HG03342 (cell line): ENCODE measurements around the gene STAM.
A peak's percentile ranks its signal among the peaks of the same experiment; 100 is the strongest.
"Not testable (repeated sequence)": the region's sequence is repeated elsewhere in the genome, so short reads cannot be mapped to it uniquely, and the experiment has no call there.

Source experiments
- ATAC-seq: cut with Tn5 transposase; IDR thresholded peaks from one replicate; pipeline ENCODE4 v1.9.1; 2021; ENCODE audit warnings: mild to moderate bottlenecking, moderate library complexity; ENCODE audit not compliant: unreplicated experiment

STAM gene

GRCh38 chr10:17722317-17723014, 78.5 kb downstream of the STAM start:
- not testable (repeated sequence) for ATAC-seq

- ATAC-seq = no peak
Measured at GRCh38 chr10:17725703-17726102, 81.8 kb downstream of the STAM start.

- ATAC-seq = no peak
Measured at GRCh38 chr10:17729630-17730029, 85.7 kb downstream of the STAM start.

GRCh38 chr10:17730667-17731066, 86.7 kb downstream of the STAM start:
- no peak for ATAC-seq

GRCh38 chr10:17731331-17732020, 87.5 kb downstream of the STAM start:
- ATAC-seq = no peak

- no peak for ATAC-seq
Measured at GRCh38 chr10:17733620-17734019, 89.7 kb downstream of the STAM start.

GRCh38 chr10:17734432-17735080, 90.6 kb downstream of the STAM start:
- ATAC-seq = no peak

GRCh38 chr10:17735166-17735941, 91.4 kb downstream of the STAM start:
- ATAC-seq = no peak

- ATAC-seq = no peak
Measured at GRCh38 chr10:17736223-17736622, 92.3 kb downstream of the STAM start.

GRCh38 chr10:17737027-17737965, 93.3 kb downstream of the STAM start:
- ATAC-seq = no peak

GRCh38 chr10:17740668-17741067, 96.7 kb downstream of the STAM start:
- no peak for ATAC-seq

GRCh38 chr10:17742918-17743317, 99.0 kb downstream of the STAM start:
- ATAC-seq = peak; percentile 57

- no peak for ATAC-seq
Measured at GRCh38 chr10:17743437-17743836, 99.5 kb downstream of the STAM start.

- ATAC-seq = no peak
Measured at GRCh38 chr10:17744341-17744861, 100.5 kb downstream of the STAM start.

GRCh38 chr10:17747883-17748550, 104.1 kb downstream of the STAM start:
- no peak for ATAC-seq

GRCh38 chr10:17749890-17750289, 105.9 kb downstream of the STAM start:
- no peak for ATAC-seq

- ATAC-seq = no peak
Measured at GRCh38 chr10:17751781-17752445, 108.0 kb downstream of the STAM start, which contains the start of gene TMEM236. Gene TMEM236 (plus strand): TSS chr10:17752201. CDS start chr10:17752296, 95 bp downstream.

- ATAC-seq = peak; percentile 98
Measured at GRCh38 chr10:17756557-17757217, 112.7 kb downstream of the STAM start.
